DMS153 treated with DMSO at 0.1 percent for 48 hours (cell line): ENCODE data around the gene CHST4.
"Not testable (repeated sequence)": the region's sequence is repeated elsewhere in the genome, so short reads cannot be mapped to it uniquely, and the experiment has no call there.

ENCODE experiments used
- DNase-seq: peaks from one replicate; lab custom pipeline; 2025; ENCODE audit not compliant: unreplicated experiment; lab: John Stamatoyannopoulos, UW

CHST4 gene

GRCh38 chr16:71569621-71570020, 43.4 kb downstream of the CHST4 start:
- DNase-seq = no peak

- no peak for DNase-seq
Measured at GRCh38 chr16:71570144-71570543, 43.9 kb downstream of the CHST4 start.

- no peak for DNase-seq
Measured at GRCh38 chr16:71572497-71573116, 46.4 kb downstream of the CHST4 start.

GRCh38 chr16:71573387-71574094, 47.3 kb downstream of the CHST4 start:
- DNase-seq = no peak

- no peak for DNase-seq
Measured at GRCh38 chr16:71574702-71575101, 48.5 kb downstream of the CHST4 start.

- no peak for DNase-seq
Measured at GRCh38 chr16:71576971-71577370, 50.7 kb downstream of the CHST4 start, which contains the start of gene TAT. TAT (minus strand) TSS chr16:71577092; CDS start chr16:71576415, 677 bp downstream.

- not testable (repeated sequence) for DNase-seq
Measured at GRCh38 chr16:71582553-71582848, 56.3 kb downstream of the CHST4 start.

- no peak for DNase-seq
Measured at GRCh38 chr16:71584543-71585317, 58.5 kb downstream of the CHST4 start.

GRCh38 chr16:71585318-71585703, 59.1 kb downstream of the CHST4 start:
- DNase-seq = no peak
